GM12878 (cell line): Measurements from ENCODE around the gene B4GALT7. TPM values are rescaled to one million over a fixed set of nuclear protein-coding genes. Genes with fewer than 3 reads are reported as not detected.
A peak's percentile ranks its signal among the peaks of the same experiment; 100 is the strongest.

Experiments used
- ATAC-seq: fragments of 200-7000 bp; cut with Tn5 transposase; 3 replicates; pipeline ENCODE4 v1.9.1; 2020; ENCODE audit warnings: mild to moderate bottlenecking, moderate library complexity
- BruUV-seq: library from RNA; stranded (reverse); fragments of 400-500 nt; replicated peaks from 2 replicates; lab custom pipeline; 2021; lab: Mats Ljungman, UMichigan
- CTCF ChIA-PET: fragments of 300-600 bp; sonication (Branson Sonifier 250); formaldehyde crosslinking; extraction: SDS; loops from one replicate; lab custom pipeline; 2021; ENCODE audit warnings: inconsistent platforms; lab: Yijun Ruan, JAX
- POLR2A ChIA-PET: fragments of 350-600 bp; formaldehyde crosslinking; extraction: SDS; loops from one replicate; lab custom pipeline; 2021; ENCODE audit warnings: inconsistent platforms; lab: Charles Lee
- RAD21 ChIA-PET: fragments of 300-600 bp; sonication (Branson Sonifier 250); formaldehyde crosslinking; loops from one replicate; lab custom pipeline; 2023; ENCODE audit warnings: antibody characterized with exemption; ENCODE audit not compliant: unreplicated experiment; lab: Charles Lee
- SMC1A ChIA-PET: fragments of 300-600 bp; sonication (Branson Sonifier 250); formaldehyde crosslinking; loops from one replicate; lab custom pipeline; 2023; ENCODE audit not compliant: unreplicated experiment, uncharacterized antibody; lab: Charles Lee
- DNase-seq: peaks from one replicate; pipeline ENCODE4 v3.0.0-alpha.2; 2011; ENCODE audit warnings: low read depth, low spot score
- FAIRE-seq: peaks from 3 replicates; lab custom pipeline; 2011; peaks lifted over from hg19 to GRCh38; lab: Jason Lieb, UNC
- H2AFZ ChIP-seq: 2 replicates; pipeline ENCODE4 v1.6.0; 2011; ENCODE audit warnings: low read depth, low read length, control low read depth; ENCODE audit not compliant: control insufficient read depth
- H3K27ac ChIP-seq: 2 replicates; pipeline ENCODE4 v1.5.1; 2011; ENCODE audit warnings: control low read depth; ENCODE audit not compliant: control insufficient read depth, insufficient read depth
- H3K27me3 ChIP-seq, 2 experiments: replicated peaks in 1 of 2; 2 replicates each; pipeline versions ENCODE4 v1.6.0 to v1.6.1; 2011; ENCODE audit warnings: low read length in 1 of 2; ENCODE audit not compliant: control insufficient read depth in 2 of 2, insufficient read depth in 2 of 2
- H3K36me3 ChIP-seq, 2 experiments: 2 replicates each; pipeline ENCODE4 v1.5.1; 2011; ENCODE audit warnings: low read length in 1 of 2; ENCODE audit not compliant: control insufficient read depth in 2 of 2, insufficient read depth in 2 of 2
- H3K4me1 ChIP-seq: 2 replicates; pipeline ENCODE4 v1.6.1; 2011; ENCODE audit warnings: mild to moderate bottlenecking, low read length, moderate library complexity, mixed read lengths; ENCODE audit not compliant: control insufficient read depth, insufficient read depth
- H3K4me2 ChIP-seq: 2 replicates; pipeline ENCODE4 v1.6.0; 2011; ENCODE audit warnings: control low read depth; ENCODE audit not compliant: control insufficient read depth, insufficient read depth
- H3K4me3 ChIP-seq: fragments of 200-600 bp; sonication (generic); 2 replicates; pipeline ENCODE4 v1.5.1; 2016
- H3K79me2 ChIP-seq: 2 replicates; pipeline ENCODE4 v1.6.0; 2011; ENCODE audit warnings: low read length; ENCODE audit not compliant: control insufficient read depth, insufficient read depth
- H3K9ac ChIP-seq: 2 replicates; pipeline ENCODE4 v1.8.0; 2011; ENCODE audit warnings: low read length, control low read depth, mixed read lengths; ENCODE audit not compliant: control insufficient read depth, insufficient read depth
- H3K9me3 ChIP-seq: replicated peaks from 3 replicates; pipeline ENCODE4 v1.5.1; 2011; ENCODE audit warnings: mild to moderate bottlenecking, low read length; ENCODE audit not compliant: control insufficient read depth, insufficient read depth
- H4K20me1 ChIP-seq: 2 replicates; pipeline ENCODE4 v1.6.0; 2011; ENCODE audit not compliant: control insufficient read depth, insufficient read depth
- HCFC1 ChIP-seq: fragments of 150-350 bp; IDR thresholded peaks from 2 replicates; pipeline ENCODE4 v1.6.1; 2014; ENCODE audit warnings: low read length
- MEF2A ChIP-seq: IDR thresholded peaks from 2 replicates; pipeline ENCODE4 v1.6.1; 2011; ENCODE audit warnings: low read depth, mild to moderate bottlenecking, low read length, moderate library complexity; ENCODE audit not compliant: insufficient read depth
- MLLT1 ChIP-seq: fragments of 450-650 bp; IDR thresholded peaks from 2 replicates; pipeline ENCODE4 v1.6.1; 2016; ENCODE audit warnings: mild to moderate bottlenecking
- NBN ChIP-seq: fragments of 450-650 bp; IDR thresholded peaks from 2 replicates; pipeline ENCODE4 v1.6.1; 2016
- NR2C1 ChIP-seq: fragments of 450-650 bp; IDR thresholded peaks from 2 replicates; pipeline ENCODE4 v1.6.1; 2017; ENCODE audit warnings: antibody characterized with exemption, mild to moderate bottlenecking, moderate library complexity
- SMARCA5 ChIP-seq: fragments of 450-650 bp; IDR thresholded peaks from 2 replicates; pipeline ENCODE4 v1.6.1; 2017; ENCODE audit warnings: mild to moderate bottlenecking
- WGBS: methylation state at CpG from one replicate; pipeline ENCODE4 v1.1.6; 2016; ENCODE audit warnings: low lambda C conversion rate; ENCODE audit not compliant: insufficient replicate concordance, insufficient coverage; ENCODE audit errors: missing lambda C conversion rate; 5-methylcytosine and 5-hydroxymethylcytosine counted together
- in situ Hi-C: fragments of 300-500 bp; cut with MboI; formaldehyde crosslinking; loops from 9 replicates; pipeline ENCODE4 v1.14.3; 2018; ENCODE audit warnings: mixed read lengths
- intact Hi-C: fragments of 100-400 bp; cut with micrococcal nuclease; formaldehyde crosslinking; loops from one replicate; pipeline ENCODE4 v1.14.2; 2022; ENCODE audit not compliant: unreplicated experiment
- polyA plus RNA-seq, 11 experiments: library from polyadenylated mRNA; depleted of rRNA in 4 of 11; unstranded in 6 of 11; stranded (reverse) in 5 of 11; fragments of >200 nt; fragmentation: Nextera tagmentation in 4 of 11; fragmentation: Illumina TruSeq in 1 of 11; extraction: Ambion mirVana in 4 of 11; extraction: Trizol in 1 of 11; gene quantifications; 1 replicate in 1 of 11; 2 replicates in 10 of 11; pipeline versions ENCODE4 v1.2.1 to v1.2.3, GENCODE V29; 2011 to 2016; ENCODE audit warnings: inconsistent platforms in 2 of 11, missing spikeins in 2 of 11, low read depth in 1 of 11
- total RNA-seq, 4 experiments: library from RNA; depleted of rRNA in 3 of 4; stranded (reverse); fragments of >200 nt in 3 of 4; fragmentation: Illumina TruSeq in 1 of 4; extraction: Trizol in 1 of 4; gene quantifications; 2 replicates each; pipeline versions ENCODE4 v1.2.1 to v1.2.3, GENCODE V29; 2013 to 2021

Gene B4GALT7
- total and polyA plus RNA-seq, 10 of the 15 experiments (the other 5 are each of a cell fraction or from before 2014, with no cell fraction given) = 0.34 to 27.3 (median 16.4) TPM

- 0 out of 4 replicates have a peak, but pooled peaks cover 0 to 3% of the 10 kb centered on the region in 2 experiments for H3K36me3 ChIP-seq
- peak overlapping the region; percentile 57; the same call in 1 of the 2 replicates for H3K27ac ChIP-seq
- ChIA-PET POLR2A (interaction anchor here (1.2 kb wide), 1 partner anchor 583 kb away, joined by 3 read pairs; no protein-coding TSS in a partner anchor), CTCF (interaction anchor here (0.7 to 1.1 kb wide), 2 partner anchors 46 to 243 kb away, joined by 3 read pairs; no protein-coding TSS in a partner anchor), SMC1A (interaction anchor here (1.1 to 1.4 kb wide), 3 partner anchors 32 to 163 kb away, joined by 3 to 4 read pairs (median 3); no protein-coding TSS in a partner anchor), RAD21 (no interaction called here)
- peaks cover 8% of the 10 kb centered on the region for H3K4me1 ChIP-seq
- no peaks in the 10 kb centered on the region; the same call in 1 of the 2 replicates for H4K20me1 ChIP-seq
- peak overlapping the region; percentile 76 for H3K9ac ChIP-seq
- WGBS = 77% methylated on average over 16 of the region's 16 CpGs
- no peak for DNase-seq
- no peak for FAIRE-seq
- peaks cover 24% of the 10 kb centered on the region for H3K79me2 ChIP-seq
- H3K27me3 ChIP-seq = no peaks in the 10 kb centered on the region
- no peaks in the 10 kb centered on the region for H3K9me3 ChIP-seq
- peak overlapping the region; percentile 91 for H3K4me2 ChIP-seq
- BruUV-seq = no TSS peak
- TF ChIP-seq HCFC1 = no peak
- no peak for TF ChIP-seq MEF2A
- TF ChIP-seq SMARCA5 = no peak
- TF ChIP-seq NBN = no peak
- no peak for TF ChIP-seq MLLT1
- TF ChIP-seq NR2C1 = no peak
- in situ Hi-C loops = no loop called here
- peak overlapping the region; percentile 92 for H3K4me3 ChIP-seq
- no peak for ATAC-seq
- intact Hi-C loops = loop anchor here (5.0 kb wide), 1 partner anchor 36 kb away; the partner anchor contains the start of gene DDX41
- no peak overlapping the region for H2AFZ ChIP-seq
Measured at GRCh38 chr5:177552839-177553455, 47.0 kb upstream of the B4GALT7 start.
